Dendritic cell treated with granulocyte-macrophage colony-stimulating factor and Interleukin-4, amounts not matched to agents 40 ng/mL and 50 ng/mL, for 4 days (primary cell): ENCODE measurements around the gene FARP1.

Experiments used
- H3K27ac Mint-ChIP-seq: one replicate; pipeline ENCODE4 v1.8.0; 2022; ENCODE audit warnings: mild to moderate bottlenecking, mixed read lengths
- H3K27me3 Mint-ChIP-seq: one replicate; pipeline ENCODE4 v1.8.0; 2022; ENCODE audit warnings: mild to moderate bottlenecking, mixed read lengths
- H3K36me3 Mint-ChIP-seq: one replicate; pipeline ENCODE4 v1.8.0; 2022; ENCODE audit warnings: low read depth, mixed read lengths
- H3K4me1 Mint-ChIP-seq: one replicate; pipeline ENCODE4 v1.8.0; 2022; ENCODE audit warnings: low read depth, mixed read lengths
- H3K4me3 Mint-ChIP-seq: one replicate; pipeline ENCODE4 v1.8.0; 2022; ENCODE audit warnings: mild to moderate bottlenecking, moderate library complexity, mixed read lengths
- H3K9me3 Mint-ChIP-seq: one replicate; pipeline ENCODE4 v1.8.0; 2022; ENCODE audit warnings: mixed read lengths
- intact Hi-C: fragments of 100-400 bp; cut with micrococcal nuclease; formaldehyde crosslinking; loops from one replicate; pipeline ENCODE4 v1.15.0; 2022

Gene FARP1

GRCh38 chr13:98174307-98174706 lies 31.4 kb downstream of the FARP1 start:
- H3K36me3 Mint-ChIP-seq = no peaks in the 10 kb centered on the region
- H3K27ac Mint-ChIP-seq = no peak overlapping the region
- no peaks in the 10 kb centered on the region for H3K27me3 Mint-ChIP-seq
- no peak overlapping the region for H3K4me3 Mint-ChIP-seq
- peaks cover 5% of the 10 kb centered on the region for H3K4me1 Mint-ChIP-seq
- H3K9me3 Mint-ChIP-seq = no peaks in the 10 kb centered on the region
- intact Hi-C loops = no loop called here

GRCh38 chr13:98175043-98175442 lies 32.1 kb downstream of the FARP1 start:
- H3K4me1 Mint-ChIP-seq = peaks cover 5% of the 10 kb centered on the region
- no peaks in the 10 kb centered on the region for H3K9me3 Mint-ChIP-seq
- H3K36me3 Mint-ChIP-seq = no peaks in the 10 kb centered on the region
- H3K27ac Mint-ChIP-seq = no peak overlapping the region
- H3K4me3 Mint-ChIP-seq = no peak overlapping the region
- no peaks in the 10 kb centered on the region for H3K27me3 Mint-ChIP-seq
- intact Hi-C loops = no loop called here

DNA sequence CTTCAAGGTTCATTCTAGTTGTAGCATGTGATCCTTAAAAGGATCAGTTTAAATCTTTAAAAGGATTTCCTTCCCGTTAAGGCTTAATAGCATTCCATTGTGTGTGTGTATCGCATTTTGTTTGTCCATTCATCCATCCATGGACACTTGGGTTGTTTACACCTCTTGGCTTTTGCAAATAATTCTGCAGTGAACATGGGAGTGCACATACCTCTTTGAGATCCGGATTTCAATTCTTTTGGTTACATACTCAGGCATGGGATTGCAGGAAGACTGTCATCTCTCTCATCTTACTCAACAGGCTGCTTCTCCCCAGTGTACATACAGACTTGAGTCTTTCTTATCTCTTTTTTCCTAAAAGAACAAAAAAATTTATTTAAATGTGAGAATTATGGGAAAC lies 32.9 kb downstream of the FARP1 start:
- no peak overlapping the region for H3K27ac Mint-ChIP-seq
- no peaks in the 10 kb centered on the region for H3K36me3 Mint-ChIP-seq
- H3K9me3 Mint-ChIP-seq = no peaks in the 10 kb centered on the region
- intact Hi-C loops = no loop called here
- no peaks in the 10 kb centered on the region for H3K27me3 Mint-ChIP-seq
- H3K4me3 Mint-ChIP-seq = no peak overlapping the region
- peaks cover 5% of the 10 kb centered on the region for H3K4me1 Mint-ChIP-seq

DNA sequence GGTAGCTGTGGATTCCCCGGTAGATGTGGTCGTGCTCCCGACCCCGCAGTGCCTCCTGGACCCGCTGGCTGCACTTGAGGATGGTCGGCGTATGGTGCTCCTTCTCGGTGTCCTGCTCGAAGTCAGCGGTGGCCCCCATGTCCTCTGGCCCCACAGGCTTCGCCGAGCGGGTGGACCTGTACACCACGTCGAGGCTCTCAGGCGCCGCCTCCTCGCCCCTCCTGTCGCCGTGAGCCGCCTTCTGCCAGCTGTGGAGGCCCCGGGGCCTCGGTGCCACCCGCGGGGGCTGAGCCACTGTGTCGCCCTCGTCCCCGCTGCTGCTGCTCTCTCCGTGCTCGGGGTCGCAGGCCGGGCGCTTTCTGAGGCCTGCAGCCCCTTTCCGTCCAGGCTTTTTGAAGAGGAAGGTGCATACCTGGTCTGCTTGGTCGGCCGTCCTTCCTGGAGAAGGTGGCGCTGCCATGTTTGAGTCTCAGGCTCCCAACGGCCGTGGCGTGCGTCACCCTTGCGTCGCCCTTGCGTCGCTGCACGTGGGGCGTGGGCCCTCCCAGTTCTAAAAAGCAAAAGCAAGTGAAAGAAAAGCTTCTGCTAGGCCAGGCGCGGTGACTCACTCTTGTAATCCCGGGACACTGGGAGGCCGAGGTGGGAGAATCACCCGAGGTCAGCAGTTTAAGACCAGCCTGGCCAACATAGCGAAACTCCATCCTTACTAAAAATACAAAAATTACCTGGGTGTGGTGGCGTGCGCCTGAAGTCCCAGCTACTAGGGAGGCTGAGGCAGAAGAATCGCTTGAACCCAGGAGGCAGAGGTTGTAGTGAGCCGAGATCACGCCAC lies 34.1 kb downstream of the FARP1 start, which contains the start of gene RNF113B:
RNF113B (minus strand) TSS at position 493 of the 832 bp plus-strand sequence; CDS start at position 460, 33 bp downstream.
- H3K4me3 Mint-ChIP-seq = no peak within 1 kb of the TSS
- H3K4me1 Mint-ChIP-seq = peaks cover 5% of the 10 kb centered on the region
- H3K27ac Mint-ChIP-seq = no peak within 1 kb of the TSS
- no peaks in the 10 kb centered on the region for H3K27me3 Mint-ChIP-seq
- intact Hi-C loops = no loop called here
- no peaks in the 10 kb centered on the region for H3K36me3 Mint-ChIP-seq
- no peaks in the 10 kb centered on the region for H3K9me3 Mint-ChIP-seq

DNA sequence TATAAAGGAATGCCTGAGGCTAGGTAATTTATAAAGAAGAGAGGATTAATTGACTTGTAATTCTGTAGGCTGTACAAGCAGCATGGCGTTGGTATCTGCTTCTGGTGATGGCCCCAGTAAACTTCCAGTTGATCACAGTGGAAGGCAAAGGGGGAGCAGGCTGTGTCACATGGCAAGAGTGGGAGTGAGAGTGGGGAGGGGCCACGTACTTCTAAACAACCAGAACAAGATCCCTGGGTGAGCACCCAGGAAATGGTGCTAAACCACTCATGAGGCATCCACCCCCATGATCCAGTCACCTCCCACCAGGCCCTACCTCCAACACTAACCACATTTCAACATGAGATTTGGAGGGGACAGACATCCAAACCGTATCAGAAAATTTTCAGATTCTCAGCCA lies 37.2 kb downstream of the FARP1 start:
- Mint-ChIP-seq H3K4me3 (no peak overlapping the region), H3K36me3 (no peaks in the 10 kb centered on the region), H3K27me3 (no peaks in the 10 kb centered on the region), H3K4me1 (no peaks in the 10 kb centered on the region), H3K9me3 (no peaks in the 10 kb centered on the region), H3K27ac (no peak overlapping the region)
- intact Hi-C loops = no loop called here

- Mint-ChIP-seq H3K4me3 (no peak overlapping the region), H3K27ac (no peak overlapping the region), H3K27me3 (no peaks in the 10 kb centered on the region), H3K9me3 (no peaks in the 10 kb centered on the region), H3K4me1 (no peaks in the 10 kb centered on the region), H3K36me3 (no peaks in the 10 kb centered on the region)
- intact Hi-C loops = no loop called here
Observed at GRCh38 chr13:98181111-98181815, 38.4 kb downstream of the FARP1 start.

DNA sequence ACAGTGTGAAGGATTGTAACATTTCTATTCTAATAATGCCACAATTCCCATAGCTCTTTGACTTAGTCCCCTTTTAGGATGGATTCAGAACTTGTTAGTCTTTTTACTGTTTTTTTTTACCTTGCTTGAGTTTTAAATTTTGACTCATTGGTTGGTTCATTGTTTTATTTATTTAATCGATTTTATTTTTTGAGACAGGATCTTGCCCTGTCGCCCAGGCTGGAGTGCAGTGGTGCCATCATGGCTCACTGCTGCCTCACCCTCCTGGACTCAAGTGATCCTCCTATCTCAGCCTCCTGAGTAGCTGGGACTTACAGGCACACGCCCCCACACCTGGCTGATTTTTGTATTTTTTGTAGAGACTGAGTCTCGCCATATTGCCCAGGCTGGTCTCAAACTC lies 39.3 kb downstream of the FARP1 start:
- no peaks in the 10 kb centered on the region for H3K9me3 Mint-ChIP-seq
- no peak overlapping the region for H3K4me3 Mint-ChIP-seq
- H3K27me3 Mint-ChIP-seq = no peaks in the 10 kb centered on the region
- H3K36me3 Mint-ChIP-seq = no peaks in the 10 kb centered on the region
- intact Hi-C loops = no loop called here
- H3K27ac Mint-ChIP-seq = no peak overlapping the region
- H3K4me1 Mint-ChIP-seq = no peaks in the 10 kb centered on the region

DNA sequence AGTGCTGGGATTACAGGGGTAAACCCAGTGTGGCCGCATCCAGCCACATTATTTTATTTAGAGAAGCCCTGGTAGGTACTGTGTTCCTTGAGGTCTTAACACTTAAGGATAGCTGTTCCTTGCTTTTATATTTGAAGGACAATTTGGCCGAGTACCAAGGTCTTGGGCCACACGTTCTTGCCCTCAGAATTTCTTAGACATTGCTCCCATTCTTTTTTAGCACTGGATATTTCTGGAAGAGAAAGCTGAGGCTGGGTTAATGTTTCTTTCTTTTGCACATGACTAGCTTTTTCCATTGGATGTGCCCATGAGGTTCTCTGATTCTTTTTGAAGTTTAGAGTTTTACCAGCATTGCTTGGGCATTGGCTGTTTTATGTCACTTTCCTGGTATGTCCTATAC lies 39.7 kb downstream of the FARP1 start:
- intact Hi-C loops = no loop called here
- no peaks in the 10 kb centered on the region for H3K36me3 Mint-ChIP-seq
- no peaks in the 10 kb centered on the region for H3K9me3 Mint-ChIP-seq
- H3K27me3 Mint-ChIP-seq = no peaks in the 10 kb centered on the region
- no peaks in the 10 kb centered on the region for H3K4me1 Mint-ChIP-seq
- no peak overlapping the region for H3K27ac Mint-ChIP-seq
- H3K4me3 Mint-ChIP-seq = no peak overlapping the region

- H3K27me3 Mint-ChIP-seq = no peaks in the 10 kb centered on the region
- no peaks in the 10 kb centered on the region for H3K9me3 Mint-ChIP-seq
- intact Hi-C loops = no loop called here
- H3K4me3 Mint-ChIP-seq = no peak overlapping the region
- no peak overlapping the region for H3K27ac Mint-ChIP-seq
- H3K36me3 Mint-ChIP-seq = no peaks in the 10 kb centered on the region
- no peaks in the 10 kb centered on the region for H3K4me1 Mint-ChIP-seq
Observed at GRCh38 chr13:98184792-98185191, 41.9 kb downstream of the FARP1 start.

DNA sequence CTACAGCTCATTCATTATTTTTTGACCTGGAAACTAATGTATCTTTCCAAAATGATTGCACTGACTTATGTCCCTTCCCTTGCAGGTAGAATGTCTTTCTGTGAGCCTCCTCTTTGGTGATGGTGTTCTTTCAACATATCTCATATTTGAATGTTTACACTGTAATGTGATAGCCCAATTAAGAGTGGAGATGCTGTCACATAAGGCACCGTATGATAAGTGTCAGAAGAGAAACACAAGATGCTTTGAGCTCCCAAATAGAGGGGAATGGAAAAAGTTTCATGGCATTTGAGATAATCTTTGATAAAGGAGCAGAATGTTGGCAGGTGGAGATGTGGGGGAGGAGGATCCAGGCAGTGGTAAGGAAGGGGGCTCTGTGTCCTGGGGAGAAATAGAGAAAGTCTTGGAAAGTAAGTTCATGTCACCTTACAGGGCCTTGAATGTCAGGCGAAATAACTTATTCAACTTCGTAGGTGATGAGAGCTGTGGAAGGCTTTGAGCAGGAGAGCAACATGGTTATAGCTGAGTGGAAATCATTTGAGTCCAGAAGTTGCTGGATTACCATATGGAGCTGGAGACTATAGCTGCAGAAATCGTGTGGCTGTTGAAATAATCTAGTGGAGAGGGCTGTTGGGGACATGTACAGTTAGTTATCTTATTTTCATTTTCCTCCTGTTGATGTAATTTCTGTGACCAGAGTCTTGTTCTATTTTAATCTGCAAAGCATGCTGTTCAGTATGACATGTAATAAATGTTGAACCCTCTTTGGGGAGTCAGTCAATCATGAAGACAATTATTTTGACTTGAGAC lies 44.5 kb downstream of the FARP1 start:
- Mint-ChIP-seq H3K36me3 (no peaks in the 10 kb centered on the region), H3K9me3 (no peaks in the 10 kb centered on the region), H3K4me1 (no peaks in the 10 kb centered on the region)

GRCh38 chr13:98187965-98188261 lies 45.0 kb downstream of the FARP1 start:
- H3K4me1 Mint-ChIP-seq = no peaks in the 10 kb centered on the region
- no peaks in the 10 kb centered on the region for H3K27me3 Mint-ChIP-seq
- no peaks in the 10 kb centered on the region for H3K9me3 Mint-ChIP-seq

More for the DNA sequence above, 44.5 kb downstream of the FARP1 start:
- intact Hi-C loops = no loop called here
- no peaks in the 10 kb centered on the region for H3K27me3 Mint-ChIP-seq
- no peak overlapping the region for H3K4me3 Mint-ChIP-seq
- no peak overlapping the region for H3K27ac Mint-ChIP-seq

GRCh38 chr13:98188544-98189166 lies 45.8 kb downstream of the FARP1 start:
- H3K36me3 Mint-ChIP-seq = no peaks in the 10 kb centered on the region
- no peaks in the 10 kb centered on the region for H3K4me1 Mint-ChIP-seq
- H3K9me3 Mint-ChIP-seq = no peaks in the 10 kb centered on the region
- H3K27ac Mint-ChIP-seq = no peak overlapping the region
- no peak overlapping the region for H3K4me3 Mint-ChIP-seq
- intact Hi-C loops = no loop called here
- no peaks in the 10 kb centered on the region for H3K27me3 Mint-ChIP-seq

More at GRCh38 chr13:98187965-98188261, 45.0 kb downstream of the FARP1 start:
- H3K36me3 Mint-ChIP-seq = no peaks in the 10 kb centered on the region
- H3K27ac Mint-ChIP-seq = no peak overlapping the region
- intact Hi-C loops = no loop called here
- no peak overlapping the region for H3K4me3 Mint-ChIP-seq

DNA sequence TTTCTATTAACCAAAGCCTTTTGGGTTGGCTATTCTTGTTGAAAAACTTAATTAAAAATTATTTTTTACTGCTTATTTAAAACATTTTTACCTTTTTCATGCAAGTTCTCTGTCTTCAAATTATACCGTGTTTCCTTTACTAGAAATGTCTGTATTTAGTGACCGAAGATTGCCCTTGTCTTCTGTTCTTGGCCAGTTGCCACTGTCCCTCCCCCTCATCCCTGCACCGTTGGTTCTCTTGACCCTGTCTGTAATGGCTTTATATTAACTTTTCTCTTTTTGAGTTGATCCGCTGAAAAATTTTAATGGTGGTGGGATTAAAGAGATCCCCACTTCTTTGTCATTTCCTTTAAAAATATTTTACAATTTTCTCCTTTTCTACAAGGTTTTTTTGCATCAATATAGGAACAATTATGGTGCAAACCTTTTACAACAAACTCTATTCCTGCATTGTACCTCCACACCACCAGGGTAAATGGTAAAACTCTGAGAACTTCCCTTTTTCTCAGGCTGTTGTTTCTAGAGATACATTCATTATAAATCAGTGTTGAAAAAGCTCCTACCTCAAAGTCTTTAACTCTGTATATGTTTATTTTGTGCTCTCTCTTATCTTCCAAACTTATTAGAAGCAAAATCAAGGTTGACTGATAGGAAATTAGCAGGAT lies 47.1 kb downstream of the FARP1 start:
- intact Hi-C loops = no loop called here
- Mint-ChIP-seq H3K27ac (no peak overlapping the region), H3K4me1 (no peaks in the 10 kb centered on the region), H3K27me3 (no peaks in the 10 kb centered on the region), H3K4me3 (no peak overlapping the region), H3K9me3 (no peaks in the 10 kb centered on the region), H3K36me3 (no peaks in the 10 kb centered on the region)
